K562 (cell line): ENCODE data around the gene MGAT5. TPM values are rescaled to one million over a fixed set of nuclear protein-coding genes. Genes with fewer than 3 reads are reported as not detected.

ENCODE experiments used
- ATAC-seq: fragments of 200-7000 bp; cut with Tn5 transposase; 3 replicates; pipeline ENCODE4 v1.9.1; 2020; ENCODE audit warnings: moderate library complexity
- BruUV-seq: library from RNA; stranded (reverse); fragments of 400-500 nt; replicated peaks from 2 replicates; lab custom pipeline; 2021; lab: Mats Ljungman, UMichigan
- CTCF ChIA-PET: fragments of 300-600 bp; formaldehyde crosslinking; extraction: SDS; loops from one replicate; lab custom pipeline; 2021; ENCODE audit warnings: low intra/inter-chr PET ratio; lab: Yijun Ruan, JAX
- POLR2A ChIA-PET: fragments of 300-600, 350-650 bp; sonication (Branson Sonifier 250); formaldehyde crosslinking; extraction: SDS; loops from one replicate; lab custom pipeline; 2021; ENCODE audit warnings: antibody characterized with exemption, inconsistent platforms; lab: Yijun Ruan, JAX
- DNase-seq, 4 experiments: peaks; one replicate each; pipeline versions ENCODE4 v3.0.0 to v3.0.0-alpha.2; 2011 to 2018; ENCODE audit warnings: low spot score in 3 of 4, mixed read lengths in 3 of 4; ENCODE audit errors: extremely low read depth in 1 of 4
- FAIRE-seq: peaks from 2 replicates; lab custom pipeline; 2011; peaks lifted over from hg19 to GRCh38; lab: Jason Lieb, UNC
- H2AFZ ChIP-seq: 2 replicates; pipeline ENCODE4 v1.6.0; 2011; ENCODE audit warnings: low read depth, low read length, control low read depth, inconsistent platforms
- H3K27ac ChIP-seq: fragments of 200-600 bp; 3 replicates; pipeline ENCODE4 v1.8.0; 2011; ENCODE audit warnings: low read depth, mild to moderate bottlenecking, control low read depth, inconsistent platforms, low read length, moderate library complexity, mixed read lengths; ENCODE audit errors: extremely low read depth
- H3K27me3 ChIP-seq, 2 experiments: fragments of 300-600 bp in 1 of 2; 2 replicates in 1 of 2; 3 replicates in 1 of 2; pipeline versions ENCODE4 v1.6.0 to v1.8.0; 2011; ENCODE audit warnings: inconsistent platforms in 2 of 2, low read length in 2 of 2, mild to moderate bottlenecking in 1 of 2, mixed read lengths in 1 of 2, moderate library complexity in 1 of 2; ENCODE audit not compliant: control insufficient read depth in 2 of 2, insufficient read depth in 2 of 2
- H3K36me3 ChIP-seq: fragments of 300-600 bp; 3 replicates; pipeline ENCODE4 v1.8.0; 2011; ENCODE audit warnings: mild to moderate bottlenecking, low read length, inconsistent platforms; ENCODE audit not compliant: control insufficient read depth, insufficient read depth
- H3K4me1 ChIP-seq, 2 experiments: fragments of 200-600 bp in 1 of 2; replicated peaks in 1 of 2; 2 replicates in 1 of 2; 3 replicates in 1 of 2; pipeline versions ENCODE4 v1.5.1 to v1.8.0; 2011; ENCODE audit warnings: inconsistent platforms in 2 of 2, low read length in 2 of 2, mild to moderate bottlenecking in 1 of 2, mixed read lengths in 1 of 2, moderate library complexity in 1 of 2; ENCODE audit not compliant: control insufficient read depth in 2 of 2, insufficient read depth in 2 of 2
- H3K4me2 ChIP-seq: 2 replicates; pipeline ENCODE4 v1.6.1; 2011; ENCODE audit warnings: low read length, control low read depth, inconsistent platforms, mixed read lengths; ENCODE audit not compliant: insufficient read depth
- H3K4me3 ChIP-seq: fragments of 200-600 bp; sonication (generic), shearing (Covaris generic); 2 replicates; pipeline ENCODE4 v1.5.1; 2016; ENCODE audit warnings: control low read depth, inconsistent platforms
- H3K79me2 ChIP-seq: fragments of 200-600 bp; 3 replicates; pipeline ENCODE4 v1.8.0; 2011; ENCODE audit warnings: low read length, inconsistent platforms; ENCODE audit not compliant: control insufficient read depth, insufficient read depth
- H3K9ac ChIP-seq, 2 experiments: 2 replicates each; pipeline versions ENCODE4 v1.6.0 to v1.6.1; 2011; ENCODE audit warnings: low read depth in 2 of 2, low read length in 2 of 2, control low read depth in 1 of 2, inconsistent platforms in 1 of 2, mild to moderate bottlenecking in 1 of 2, mixed read lengths in 1 of 2; ENCODE audit not compliant: insufficient read depth in 1 of 2
- H3K9me1 ChIP-seq: one replicate; pipeline ENCODE4 v1.6.0; 2011; ENCODE audit warnings: inconsistent platforms, mild to moderate bottlenecking, low read length, moderate library complexity; ENCODE audit not compliant: control insufficient read depth, insufficient read depth
- H3K9me3 ChIP-seq: replicated peaks from 2 replicates; pipeline ENCODE4 v1.5.1; 2011; ENCODE audit warnings: low read depth, low read length, inconsistent platforms; ENCODE audit not compliant: control insufficient read depth, insufficient read depth
- H4K20me1 ChIP-seq: replicated peaks from 2 replicates; pipeline ENCODE4 v1.6.1; 2011; ENCODE audit warnings: low read length, inconsistent platforms, mixed read lengths; ENCODE audit not compliant: control insufficient read depth, insufficient read depth
- ATF1 ChIP-seq, 2 experiments: fragments of 450-650 bp in 1 of 2; IDR thresholded peaks; 2 replicates each; pipeline ENCODE4 v1.6.1; 2016; ENCODE audit warnings: missing compliant biosample characterization in 1 of 2, missing genetic modification characterization in 1 of 2
- HDAC2 ChIP-seq: fragments of 450-650 bp; IDR thresholded peaks from 2 replicates; pipeline ENCODE4 v1.6.1; 2016; ENCODE audit warnings: mild to moderate bottlenecking
- POLR2AphosphoS2 ChIP-seq: IDR thresholded peaks from 2 replicates; pipeline ENCODE4 v1.6.1; 2012; ENCODE audit warnings: low read length, improper control_type of control experiment
- PRMT5 ChIP-seq: sonication (generic); formaldehyde crosslinking; IDR thresholded peaks from 2 replicates; pipeline ENCODE4 v1.5.0; 2020; ENCODE audit warnings: missing genetic modification reagents
- PRPF4 ChIP-seq: fragments of 200-400 bp; formaldehyde crosslinking; IDR thresholded peaks from one replicate; pipeline ENCODE4 v1.6.1; 2017; ENCODE audit warnings: low read length, low read depth, mild to moderate bottlenecking; ENCODE audit not compliant: insufficient read depth, poor library complexity, severe bottlenecking
- RB1 ChIP-seq: fragments of 450-650 bp; IDR thresholded peaks from 2 replicates; pipeline ENCODE4 v1.6.1; 2017; ENCODE audit warnings: low read depth, mild to moderate bottlenecking
- SIX5 ChIP-seq, 2 experiments: IDR thresholded peaks; 2 replicates each; pipeline ENCODE4 v1.6.1; 2011; ENCODE audit warnings: low read length in 2 of 2, borderline replicate concordance in 1 of 2, low read depth in 1 of 2, mild to moderate bottlenecking in 1 of 2, moderate library complexity in 1 of 2; ENCODE audit not compliant: insufficient read depth in 1 of 2
- SMARCB1 ChIP-seq: IDR thresholded peaks from 2 replicates; pipeline ENCODE4 v1.6.1; 2011; ENCODE audit warnings: improper control_type of control experiment, low read depth; ENCODE audit not compliant: insufficient read length
- U2AF1 ChIP-seq: fragments of 200-400 bp; formaldehyde crosslinking; optimal IDR thresholded peaks from 2 replicates; pipeline ENCODE3; 2017; ENCODE audit warnings: mild to moderate bottlenecking, low read depth, low read length, moderate library complexity
- ZNF324 ChIP-seq: fragments of 250-450 bp; sonication (Bioruptor Pico); IDR thresholded peaks from 2 replicates; pipeline ENCODE4 v1.4.0; 2020; ENCODE audit warnings: mild to moderate bottlenecking
- ZNF398 ChIP-seq: fragments of 250-450 bp; sonication (Bioruptor Pico); IDR thresholded peaks from 2 replicates; pipeline ENCODE4 v1.8.0; 2021; ENCODE audit warnings: moderate library complexity, mild to moderate bottlenecking, inconsistent platforms
- WGBS: fragments of 100-300 bp; shearing (Covaris generic); methylation state at CpG from one replicate; pipeline ENCODE4 v1.1.6; 2016; ENCODE audit warnings: low coverage, mixed read lengths; ENCODE audit not compliant: insufficient coverage; ENCODE audit errors: missing lambda C conversion rate; 5-methylcytosine and 5-hydroxymethylcytosine counted together
- in situ Hi-C: fragments of 300-500 bp; cut with MboI; formaldehyde crosslinking; loops from 4 replicates; pipeline ENCODE4 v1.15.0; 2018; ENCODE audit warnings: inconsistent platforms, mixed read lengths
- intact Hi-C: fragments of 100-400 bp; cut with micrococcal nuclease; formaldehyde crosslinking; loops from 2 replicates; pipeline ENCODE4 v1.14.2; 2022
- polyA plus RNA-seq, 8 experiments: library from polyadenylated mRNA; depleted of rRNA in 4 of 8; stranded (reverse) in 5 of 8; unstranded in 3 of 8; fragments of >200 nt; fragmentation: Nextera tagmentation in 2 of 8; fragmentation: Illumina TruSeq in 1 of 8; extraction: Ambion mirVana in 2 of 8; extraction: Trizol in 1 of 8; gene quantifications; 2 replicates each; pipeline versions ENCODE4 v1.2.1 to v1.2.3, GENCODE V29; 2011 to 2014; ENCODE audit warnings: inconsistent platforms in 1 of 8, missing spikeins in 1 of 8
- total RNA-seq, 7 experiments: library from RNA; depleted of rRNA in 6 of 7; stranded (reverse); fragments of >200 nt in 6 of 7; fragmentation: Illumina TruSeq in 2 of 7; extraction: Trizol in 2 of 7; gene quantifications; 2 replicates each; pipeline versions ENCODE4 v1.2.1 to v1.2.3, GENCODE V29; 2011 to 2021; ENCODE audit warnings: low replicate concordance in 1 of 7
- TF ChIP-seq, protein P1 (sequence below): fragments of 250-450 bp; sonication (Bioruptor Pico); IDR thresholded peaks from 2 replicates; pipeline ENCODE4 v1.8.0; 2022; ENCODE audit warnings: moderate library complexity, mild to moderate bottlenecking, inconsistent platforms

MGAT5 gene
- total and polyA plus RNA-seq, 9 of the 15 experiments (the other 6 are each of a cell fraction or from before 2014, with no cell fraction given): 1.6 to 18.6 (median 11.1) TPM

- in situ Hi-C loops (loop anchor here (10.0 kb wide), 1 partner anchor 344 kb away; no protein-coding TSS in a partner anchor), intact Hi-C loops (no loop called here)
- H3K36me3 ChIP-seq: no peaks in the 10 kb centered on the region
- H4K20me1 ChIP-seq: 0 out of 2 replicates have a peak, but pooled peaks cover 14% of the 10 kb centered on the region
- H3K9me1 ChIP-seq: no peaks in the 10 kb centered on the region
- TF ChIP-seq ZNF324 (CRISPR knock-in tag): no peak
- TF ChIP-seq ATF1 (CRISPR knock-in tag; IDR thresholded peaks at IDR 0.05): no peak
- TF ChIP-seq ATF1 (tag; IDR thresholded peaks at IDR 0.05): peak; percentile 58
- H2AFZ ChIP-seq: no peak overlapping the region
- no peak for DNase-seq
- H3K79me2 ChIP-seq: no peaks in the 10 kb centered on the region
- no peak for FAIRE-seq
- H3K27me3 ChIP-seq: peaks cover 9 to 78% of the 10 kb centered on the region in 2 experiments
- WGBS: 10% methylated on average over 6 of the region's 6 CpGs
- ATAC-seq: no peak
- H3K27ac ChIP-seq: no peak overlapping the region
- no peaks in the 10 kb centered on the region for H3K4me1 ChIP-seq
- H3K4me2 ChIP-seq: no peak overlapping the region
- no peak overlapping the region for H3K4me3 ChIP-seq
- ChIA-PET POLR2A (interaction anchor here (0.6 kb wide), 1 partner anchor 293 kb away, joined by 3 read pairs; no protein-coding TSS in a partner anchor), CTCF (no interaction called here)
- H3K9ac ChIP-seq: no peak overlapping the region
- H3K9me3 ChIP-seq: no peaks in the 10 kb centered on the region
- BruUV-seq: no TSS peak
Observed at GRCh38 chr2:134458473-134458853, 204.6 kb downstream of the MGAT5 start.

DNA sequence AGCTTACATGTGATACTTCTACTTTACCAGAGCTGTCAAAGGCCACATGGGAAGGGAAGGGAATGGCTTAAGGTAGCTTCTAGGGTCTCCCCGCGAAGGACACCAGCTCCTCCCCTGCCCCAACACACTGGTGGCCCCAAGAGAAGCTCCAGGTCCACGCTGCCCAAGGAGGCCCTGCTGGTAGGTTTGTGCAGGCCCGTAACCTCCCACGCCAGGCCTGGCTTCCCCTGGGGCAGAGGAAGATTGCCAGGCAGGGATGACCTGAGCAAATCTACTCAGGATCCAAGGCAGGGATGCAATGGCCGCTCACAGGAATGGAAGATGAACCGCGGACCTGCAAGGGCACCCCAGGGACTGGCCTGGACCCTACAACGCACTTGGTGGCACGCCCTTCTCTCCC lies 205.1 kb downstream of the MGAT5 start:
- no peaks in the 10 kb centered on the region for H3K36me3 ChIP-seq
- H3K9ac ChIP-seq: no peak overlapping the region
- FAIRE-seq (no peak), DNase-seq (no peak), ATAC-seq (no peak)
- ChIA-PET CTCF (no interaction called here), POLR2A (interaction anchor here (0.6 kb wide), 1 partner anchor 293 kb away, joined by 3 read pairs; no protein-coding TSS in a partner anchor)
- 0 out of 2 replicates have a peak, but pooled peaks cover 14% of the 10 kb centered on the region for H4K20me1 ChIP-seq
- H3K27me3 ChIP-seq: peaks cover 9 to 81% of the 10 kb centered on the region in 2 experiments
- no peaks in the 10 kb centered on the region for H3K79me2 ChIP-seq
- H3K4me2 ChIP-seq: no peak overlapping the region
- intact Hi-C loops (no loop called here), in situ Hi-C loops (loop anchor here (10.0 kb wide), 1 partner anchor 344 kb away; no protein-coding TSS in a partner anchor)
- no TSS peak for BruUV-seq
- no peak overlapping the region for H2AFZ ChIP-seq
- no peak overlapping the region for H3K4me3 ChIP-seq
- no peaks in the 10 kb centered on the region for H3K4me1 ChIP-seq
- H3K9me3 ChIP-seq: no peaks in the 10 kb centered on the region
- no peaks in the 10 kb centered on the region for H3K9me1 ChIP-seq
- no peak overlapping the region for H3K27ac ChIP-seq
- TF ChIP-seq SMARCB1 (no peak), PRMT5 (CRISPR knock-in tag) (no peak), U2AF1 (no peak), HDAC2 (no peak), POLR2AphosphoS2 (no peak), RB1 (no peak), ZNF398 (no peak), PRPF4 (no peak), SIX5 (IDR thresholded peaks at IDR 0.05; ENCODE audit: borderline replicate concordance in 1 of 2, insufficient read depth in 1 of 2, low read depth in 1 of 2, low read length in 2 of 2) (no peak)
- TF ChIP-seq, protein P1, sequence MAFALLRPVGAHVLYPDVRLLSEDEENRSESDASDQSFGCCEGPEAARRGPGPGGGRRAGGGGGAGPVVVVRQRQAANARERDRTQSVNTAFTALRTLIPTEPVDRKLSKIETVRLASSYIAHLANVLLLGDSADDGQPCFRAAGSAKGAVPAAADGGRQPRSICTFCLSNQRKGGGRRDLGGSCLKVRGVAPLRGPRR (CRISPR knock-in tag): no peak
- WGBS: 11% methylated on average over 9 of the region's 10 CpGs
